Activated CD8-positive, alpha-beta T cell treated with anti-CD3 and anti-CD28 coated beads for 36 hours (primary cell): Measurements from ENCODE around the gene HLA-DRA. TPM values are rescaled to one million over a fixed set of nuclear protein-coding genes. Genes with fewer than 3 reads are reported as not detected.

ENCODE experiments used
- ATAC-seq: fragments of 200-7000 bp; cut with Tn5 transposase; one replicate; pipeline ENCODE4 v1.10.0; 2021; ENCODE audit warnings: mild to moderate bottlenecking, moderate library complexity
- CTCF ChIA-PET: fragments of 350-600 bp; sonication (Branson Sonifier 250); formaldehyde crosslinking; loops from one replicate; lab custom pipeline; 2021; ENCODE audit warnings: antibody characterized with exemption; lab: Charles Lee
- POLR2A ChIA-PET: fragments of 350-600 bp; sonication (Branson Sonifier 250); formaldehyde crosslinking; loops from one replicate; lab custom pipeline; 2021; ENCODE audit warnings: antibody characterized with exemption; lab: Charles Lee
- DNase-seq: peaks from one replicate; pipeline ENCODE4 v3.0.0-alpha.2; 2020
- H3K27ac Mint-ChIP-seq: one replicate; pipeline ENCODE4 v1.8.0; 2021; ENCODE audit warnings: mild to moderate bottlenecking, mixed read lengths
- H3K27me3 Mint-ChIP-seq: one replicate; pipeline ENCODE4 v1.8.0; 2021; ENCODE audit warnings: mixed read lengths
- H3K36me3 Mint-ChIP-seq: one replicate; pipeline ENCODE4 v1.8.0; 2021; ENCODE audit warnings: low read depth, mixed read lengths
- H3K4me1 Mint-ChIP-seq: one replicate; pipeline ENCODE4 v1.8.0; 2021; ENCODE audit warnings: low read depth, mixed read lengths
- H3K4me3 Mint-ChIP-seq: one replicate; pipeline ENCODE4 v1.8.0; 2021; ENCODE audit warnings: mild to moderate bottlenecking, moderate library complexity, mixed read lengths
- H3K9me3 Mint-ChIP-seq: one replicate; pipeline ENCODE4 v1.8.0; 2021; ENCODE audit warnings: mixed read lengths
- CTCF ChIP-seq: fragments of 200-600 bp; IDR thresholded peaks from one replicate; pipeline ENCODE4 v1.8.0; 2022; ENCODE audit warnings: antibody characterized with exemption, mild to moderate bottlenecking
- intact Hi-C: fragments of 100-400 bp; cut with micrococcal nuclease; formaldehyde crosslinking; loops from one replicate; pipeline ENCODE4 v1.10.0; 2022
- total RNA-seq, 2 experiments: library from RNA; stranded (reverse); gene quantifications; one replicate each; pipeline ENCODE4 v1.2.3, GENCODE V29; 2021

Gene HLA-DRA
- total RNA-seq, 2 experiments from 2014 or later = 8.6 to 9.2 TPM

DNA sequence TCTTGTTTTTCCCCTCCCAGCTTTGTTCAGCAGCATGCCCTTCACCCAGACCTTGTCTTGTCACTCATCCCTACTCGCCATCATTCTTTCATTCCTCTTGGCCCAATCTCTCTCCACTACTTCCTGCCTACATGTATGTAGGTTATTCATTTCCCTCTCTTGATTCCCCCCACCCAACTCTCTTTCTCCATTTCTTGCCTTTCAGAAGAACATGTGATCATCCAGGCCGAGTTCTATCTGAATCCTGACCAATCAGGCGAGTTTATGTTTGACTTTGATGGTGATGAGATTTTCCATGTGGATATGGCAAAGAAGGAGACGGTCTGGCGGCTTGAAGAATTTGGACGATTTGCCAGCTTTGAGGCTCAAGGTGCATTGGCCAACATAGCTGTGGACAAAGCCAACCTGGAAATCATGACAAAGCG lies 2.6 kb downstream of the HLA-DRA start:
- no peak overlapping the region for H3K27ac Mint-ChIP-seq

DNA sequence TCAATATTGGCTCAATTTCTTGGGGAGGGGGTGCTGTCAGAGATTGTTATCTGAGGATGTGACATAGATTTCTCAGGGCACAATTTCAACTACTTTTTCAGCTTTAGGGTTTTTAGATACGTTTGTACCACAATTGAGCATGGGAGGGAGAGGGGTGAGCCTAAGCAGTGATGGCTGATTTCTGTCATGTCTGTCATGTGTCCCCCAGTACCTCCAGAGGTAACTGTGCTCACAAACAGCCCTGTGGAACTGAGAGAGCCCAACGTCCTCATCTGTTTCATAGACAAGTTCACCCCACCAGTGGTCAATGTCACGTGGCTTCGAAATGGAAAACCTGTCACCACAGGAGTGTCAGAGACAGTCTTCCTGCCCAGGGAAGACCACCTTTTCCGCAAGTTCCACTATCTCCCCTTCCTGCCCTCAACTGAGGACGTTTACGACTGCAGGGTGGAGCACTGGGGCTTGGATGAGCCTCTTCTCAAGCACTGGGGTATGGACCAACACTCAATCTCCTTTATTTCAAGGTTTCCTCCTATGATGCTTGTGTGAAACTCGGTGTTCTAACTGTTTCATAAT lies 3.4 kb downstream of the HLA-DRA start:
- Mint-ChIP-seq H3K27ac (no peak overlapping the region), H3K27me3 (peaks cover 20% of the 10 kb centered on the region), H3K36me3 (no peaks in the 10 kb centered on the region), H3K4me3 (no peak overlapping the region), H3K4me1 (peaks cover 8% of the 10 kb centered on the region), H3K9me3 (no peaks in the 10 kb centered on the region)
- DNase-seq = no peak
- intact Hi-C loops = no loop called here
- TF ChIP-seq CTCF = no peak
- ChIA-PET CTCF (no interaction called here), POLR2A (no interaction called here)
- ATAC-seq = no peak

More for the DNA sequence above, 2.6 kb downstream of the HLA-DRA start:
- no peak for TF ChIP-seq CTCF
- peaks cover 20% of the 10 kb centered on the region for H3K27me3 Mint-ChIP-seq
- POLR2A ChIA-PET = interaction anchor here (0.7 kb wide), 1 partner anchor 217 kb away, joined by 3 read pairs; no protein-coding TSS in a partner anchor
- ATAC-seq (no peak), DNase-seq (no peak)
- no peaks in the 10 kb centered on the region for H3K36me3 Mint-ChIP-seq
- H3K9me3 Mint-ChIP-seq = no peaks in the 10 kb centered on the region
- intact Hi-C loops = no loop called here
- no peak overlapping the region for H3K4me3 Mint-ChIP-seq
- CTCF ChIA-PET = no interaction called here
- peaks cover 8% of the 10 kb centered on the region for H3K4me1 Mint-ChIP-seq

GRCh38 chr6:32444433-32444832 lies 4.7 kb downstream of the HLA-DRA start:
- Mint-ChIP-seq H3K36me3 (no peaks in the 10 kb centered on the region), H3K4me1 (peaks cover 6% of the 10 kb centered on the region), H3K9me3 (no peaks in the 10 kb centered on the region), H3K4me3 (no peak overlapping the region), H3K27ac (no peak overlapping the region), H3K27me3 (peaks cover 14% of the 10 kb centered on the region)
- DNase-seq = no peak
- ChIA-PET POLR2A (no interaction called here), CTCF (interaction anchor here (1.3 kb wide), 1 partner anchor 31 kb away, joined by 4 read pairs; no protein-coding TSS in a partner anchor)
- intact Hi-C loops = no loop called here
- ATAC-seq = no peak
- TF ChIP-seq CTCF = no peak

DNA sequence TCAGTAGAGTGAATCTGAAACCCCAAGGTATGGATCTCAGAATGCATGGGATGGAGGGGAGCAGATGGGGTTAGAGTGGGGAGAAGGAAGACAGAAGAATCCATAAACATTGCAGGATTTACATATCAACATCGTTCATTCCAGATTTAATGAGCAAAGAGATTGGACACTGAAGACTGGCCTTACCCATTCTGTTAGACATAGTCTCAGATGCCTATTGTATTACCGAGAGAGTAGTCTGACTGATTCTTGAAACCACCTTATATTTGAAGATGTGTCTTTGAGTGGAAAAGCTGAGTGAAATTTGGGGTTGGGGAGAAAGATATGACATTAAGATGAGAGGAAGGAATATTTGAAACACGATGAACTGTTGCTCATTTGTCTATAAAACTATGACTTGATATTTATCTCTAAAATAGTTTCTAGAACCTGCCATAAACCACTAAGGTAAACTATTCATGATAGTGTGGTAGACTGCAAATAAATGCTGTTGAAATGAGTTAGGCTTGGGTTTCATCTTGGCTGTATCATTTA lies 5.7 kb downstream of the HLA-DRA start:
- intact Hi-C loops = no loop called here
- CTCF ChIA-PET = interaction anchor here (0.8 kb wide), 1 partner anchor 32 kb away, joined by 4 read pairs; no protein-coding TSS in a partner anchor
- H3K9me3 Mint-ChIP-seq = no peaks in the 10 kb centered on the region
- no peak for DNase-seq
- peaks cover 12% of the 10 kb centered on the region for H3K27me3 Mint-ChIP-seq
- POLR2A ChIA-PET = interaction anchor here (1.2 kb wide), 1 partner anchor 17 kb away, joined by 3 read pairs; no protein-coding TSS in a partner anchor
- H3K36me3 Mint-ChIP-seq = no peaks in the 10 kb centered on the region
- no peak for TF ChIP-seq CTCF
- H3K27ac Mint-ChIP-seq = no peak overlapping the region
- ATAC-seq = no peak
- no peak overlapping the region for H3K4me3 Mint-ChIP-seq
- H3K4me1 Mint-ChIP-seq = no peaks in the 10 kb centered on the region

DNA sequence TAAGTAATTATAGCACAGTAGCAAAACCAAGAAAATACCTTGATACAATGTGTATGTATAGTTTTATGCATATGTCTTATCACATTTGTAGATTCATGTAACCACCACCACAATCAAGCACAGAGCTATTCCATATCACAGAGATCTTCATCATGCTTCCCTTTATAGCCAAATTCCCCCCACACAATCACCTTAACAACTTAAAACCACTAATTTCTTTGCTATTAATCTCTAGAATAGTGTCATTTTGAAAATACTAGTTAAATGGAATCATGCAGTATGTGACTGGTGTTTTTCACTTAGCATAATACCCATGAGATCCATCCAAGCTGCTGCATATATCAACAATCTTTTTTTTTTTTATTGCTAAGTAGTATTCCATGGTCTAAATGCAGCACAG lies 8.2 kb downstream of the HLA-DRA start:
- Mint-ChIP-seq H3K4me3 (no peak overlapping the region), H3K9me3 (peaks cover 2% of the 10 kb centered on the region), H3K4me1 (no peaks in the 10 kb centered on the region), H3K27ac (no peak overlapping the region), H3K27me3 (peaks cover 30% of the 10 kb centered on the region), H3K36me3 (no peaks in the 10 kb centered on the region)
- ChIA-PET CTCF (interaction anchor here (0.9 to 1.5 kb wide), 4 partner anchors 15 to 338 kb away, joined by 3 to 4 read pairs (median 3); no protein-coding TSS in a partner anchor), POLR2A (no interaction called here)
- intact Hi-C loops = no loop called here
- ATAC-seq (no peak), DNase-seq (no peak)
- TF ChIP-seq CTCF = no peak
